Measurements from ENCODE around the gene C5orf63.

C5orf63 gene

GRCh38 chr5:127076315-127077129 lies 3.2 kb upstream of the C5orf63 start:
- TF ChIP-seq, protein P1, sequence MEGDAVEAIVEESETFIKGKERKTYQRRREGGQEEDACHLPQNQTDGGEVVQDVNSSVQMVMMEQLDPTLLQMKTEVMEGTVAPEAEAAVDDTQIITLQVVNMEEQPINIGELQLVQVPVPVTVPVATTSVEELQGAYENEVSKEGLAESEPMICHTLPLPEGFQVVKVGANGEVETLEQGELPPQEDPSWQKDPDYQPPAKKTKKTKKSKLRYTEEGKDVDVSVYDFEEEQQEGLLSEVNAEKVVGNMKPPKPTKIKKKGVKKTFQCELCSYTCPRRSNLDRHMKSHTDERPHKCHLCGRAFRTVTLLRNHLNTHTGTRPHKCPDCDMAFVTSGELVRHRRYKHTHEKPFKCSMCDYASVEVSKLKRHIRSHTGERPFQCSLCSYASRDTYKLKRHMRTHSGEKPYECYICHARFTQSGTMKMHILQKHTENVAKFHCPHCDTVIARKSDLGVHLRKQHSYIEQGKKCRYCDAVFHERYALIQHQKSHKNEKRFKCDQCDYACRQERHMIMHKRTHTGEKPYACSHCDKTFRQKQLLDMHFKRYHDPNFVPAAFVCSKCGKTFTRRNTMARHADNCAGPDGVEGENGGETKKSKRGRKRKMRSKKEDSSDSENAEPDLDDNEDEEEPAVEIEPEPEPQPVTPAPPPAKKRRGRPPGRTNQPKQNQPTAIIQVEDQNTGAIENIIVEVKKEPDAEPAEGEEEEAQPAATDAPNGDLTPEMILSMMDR (IDR thresholded peaks at IDR 0.05; ENCODE audit: insufficient read depth, low read depth, low read length, missing control alignments) = no peak
- DNase-seq (ENCODE audit: low read depth) = no peak
- no peak overlapping the region for H3K4me3 ChIP-seq (ENCODE audit: low read depth, low read length)

GRCh38 chr5:127074466-127074865 lies 1.2 kb upstream of the C5orf63 start:
- DNase-seq (ENCODE audit: low read depth) = no peak
- TF ChIP-seq, protein P1 (IDR thresholded peaks at IDR 0.05; ENCODE audit: insufficient read depth, low read depth, low read length, missing control alignments) = no peak
- no peak overlapping the region for H3K4me3 ChIP-seq (ENCODE audit: low read depth, low read length)

GRCh38 chr5:127070243-127070642 lies 3.1 kb downstream of the C5orf63 start:
- DNase-seq (ENCODE audit: low read depth) = no peak
- TF ChIP-seq, protein P1 (IDR thresholded peaks at IDR 0.05; ENCODE audit: insufficient read depth, low read depth, low read length, missing control alignments) = no peak
- H3K4me3 ChIP-seq (ENCODE audit: low read depth, low read length) = no peak overlapping the region

- no peak for DNase-seq (ENCODE audit: low read depth)
- TF ChIP-seq, protein P1 (IDR thresholded peaks at IDR 0.05; ENCODE audit: insufficient read depth, low read depth, low read length, missing control alignments) = no peak
- no peak overlapping the region for H3K4me3 ChIP-seq (ENCODE audit: low read depth, low read length)
These were observed 4.6 kb downstream of the C5orf63 start for GRCh38 chr5:127068493-127069214.

DNA sequence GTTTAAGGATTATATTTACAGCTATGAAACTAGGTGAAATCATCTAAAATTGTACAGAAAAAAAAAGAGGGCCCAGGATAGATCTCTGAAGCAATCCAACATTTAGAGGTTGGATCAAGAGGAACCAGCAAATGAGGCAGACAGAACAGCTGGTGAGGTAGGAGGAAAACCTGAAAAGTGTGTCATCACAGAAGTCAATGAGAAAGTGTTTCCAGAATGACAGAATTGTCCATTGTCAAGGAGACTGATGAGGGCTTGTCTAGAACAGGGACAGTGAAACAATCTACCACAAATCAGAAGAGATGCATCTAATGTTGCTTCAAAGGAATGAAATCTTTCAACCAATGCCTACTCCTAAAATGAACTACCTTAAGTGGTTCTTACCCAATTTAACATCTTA lies 6.6 kb downstream of the C5orf63 start:
- DNase-seq (ENCODE audit: low read depth) = no peak
- no peak overlapping the region for H3K4me3 ChIP-seq (ENCODE audit: low read depth, low read length)
- TF ChIP-seq, protein P1 (IDR thresholded peaks at IDR 0.05; ENCODE audit: insufficient read depth, low read depth, low read length, missing control alignments) = no peak

- no peak overlapping the region for H3K4me3 ChIP-seq (ENCODE audit: low read depth, low read length)
- TF ChIP-seq, protein P1 (IDR thresholded peaks at IDR 0.05; ENCODE audit: insufficient read depth, low read depth, low read length, missing control alignments) = no peak
- DNase-seq (ENCODE audit: low read depth) = no peak
These were observed 9.0 kb downstream of the C5orf63 start for GRCh38 chr5:127064253-127064840.
